K562 (cell line): ENCODE results near the gene ACTL10. TPM values are rescaled to one million over a fixed set of nuclear protein-coding genes. Genes with fewer than 3 reads are reported as not detected.

Experiments used
- ATAC-seq: fragments of 200-7000 bp; cut with Tn5 transposase; 3 replicates; pipeline ENCODE4 v1.9.1; 2020; ENCODE audit warnings: moderate library complexity
- BruUV-seq: library from RNA; stranded (reverse); fragments of 400-500 nt; replicated peaks from 2 replicates; lab custom pipeline; 2021; lab: Mats Ljungman, UMichigan
- CTCF ChIA-PET: fragments of 300-600 bp; formaldehyde crosslinking; extraction: SDS; loops from one replicate; lab custom pipeline; 2021; ENCODE audit warnings: low intra/inter-chr PET ratio; lab: Yijun Ruan, JAX
- POLR2A ChIA-PET: fragments of 300-600, 350-650 bp; sonication (Branson Sonifier 250); formaldehyde crosslinking; extraction: SDS; loops from one replicate; lab custom pipeline; 2021; ENCODE audit warnings: antibody characterized with exemption, inconsistent platforms; lab: Yijun Ruan, JAX
- DNase-seq, 4 experiments: peaks; one replicate each; pipeline versions ENCODE4 v3.0.0 to v3.0.0-alpha.2; 2011 to 2018; ENCODE audit warnings: low spot score in 3 of 4, mixed read lengths in 3 of 4; ENCODE audit errors: extremely low read depth in 1 of 4
- FAIRE-seq: peaks from 2 replicates; lab custom pipeline; 2011; peaks lifted over from hg19 to GRCh38; lab: Jason Lieb, UNC
- H2AFZ ChIP-seq: 2 replicates; pipeline ENCODE4 v1.6.0; 2011; ENCODE audit warnings: low read depth, low read length, control low read depth, inconsistent platforms
- H3K27ac ChIP-seq: fragments of 200-600 bp; 3 replicates; pipeline ENCODE4 v1.8.0; 2011; ENCODE audit warnings: low read depth, mild to moderate bottlenecking, control low read depth, inconsistent platforms, low read length, moderate library complexity, mixed read lengths; ENCODE audit errors: extremely low read depth
- H3K27me3 ChIP-seq, 2 experiments: fragments of 300-600 bp in 1 of 2; 2 replicates in 1 of 2; 3 replicates in 1 of 2; pipeline versions ENCODE4 v1.6.0 to v1.8.0; 2011; ENCODE audit warnings: inconsistent platforms in 2 of 2, low read length in 2 of 2, mild to moderate bottlenecking in 1 of 2, mixed read lengths in 1 of 2, moderate library complexity in 1 of 2; ENCODE audit not compliant: control insufficient read depth in 2 of 2, insufficient read depth in 2 of 2
- H3K36me3 ChIP-seq: fragments of 300-600 bp; 3 replicates; pipeline ENCODE4 v1.8.0; 2011; ENCODE audit warnings: mild to moderate bottlenecking, low read length, inconsistent platforms; ENCODE audit not compliant: control insufficient read depth, insufficient read depth
- H3K4me1 ChIP-seq, 2 experiments: fragments of 200-600 bp in 1 of 2; replicated peaks in 1 of 2; 2 replicates in 1 of 2; 3 replicates in 1 of 2; pipeline versions ENCODE4 v1.5.1 to v1.8.0; 2011; ENCODE audit warnings: inconsistent platforms in 2 of 2, low read length in 2 of 2, mild to moderate bottlenecking in 1 of 2, mixed read lengths in 1 of 2, moderate library complexity in 1 of 2; ENCODE audit not compliant: control insufficient read depth in 2 of 2, insufficient read depth in 2 of 2
- H3K4me2 ChIP-seq: 2 replicates; pipeline ENCODE4 v1.6.1; 2011; ENCODE audit warnings: low read length, control low read depth, inconsistent platforms, mixed read lengths; ENCODE audit not compliant: insufficient read depth
- H3K4me3 ChIP-seq: fragments of 200-600 bp; sonication (generic), shearing (Covaris generic); 2 replicates; pipeline ENCODE4 v1.5.1; 2016; ENCODE audit warnings: control low read depth, inconsistent platforms
- H3K79me2 ChIP-seq: fragments of 200-600 bp; 3 replicates; pipeline ENCODE4 v1.8.0; 2011; ENCODE audit warnings: low read length, inconsistent platforms; ENCODE audit not compliant: control insufficient read depth, insufficient read depth
- H3K9ac ChIP-seq, 2 experiments: 2 replicates each; pipeline versions ENCODE4 v1.6.0 to v1.6.1; 2011; ENCODE audit warnings: low read depth in 2 of 2, low read length in 2 of 2, control low read depth in 1 of 2, inconsistent platforms in 1 of 2, mild to moderate bottlenecking in 1 of 2, mixed read lengths in 1 of 2; ENCODE audit not compliant: insufficient read depth in 1 of 2
- H3K9me1 ChIP-seq: one replicate; pipeline ENCODE4 v1.6.0; 2011; ENCODE audit warnings: inconsistent platforms, mild to moderate bottlenecking, low read length, moderate library complexity; ENCODE audit not compliant: control insufficient read depth, insufficient read depth
- H3K9me3 ChIP-seq: replicated peaks from 2 replicates; pipeline ENCODE4 v1.5.1; 2011; ENCODE audit warnings: low read depth, low read length, inconsistent platforms; ENCODE audit not compliant: control insufficient read depth, insufficient read depth
- H4K20me1 ChIP-seq: replicated peaks from 2 replicates; pipeline ENCODE4 v1.6.1; 2011; ENCODE audit warnings: low read length, inconsistent platforms, mixed read lengths; ENCODE audit not compliant: control insufficient read depth, insufficient read depth
- KLF1 ChIP-seq: fragments of 450-650 bp; IDR thresholded peaks from 2 replicates; pipeline ENCODE4 v1.6.1; 2016; ENCODE audit warnings: missing genetic modification characterization, missing compliant biosample characterization
- PTRF ChIP-seq: fragments of 450-650 bp; IDR thresholded peaks from 2 replicates; pipeline ENCODE4 v1.6.1; 2016; ENCODE audit warnings: mild to moderate bottlenecking, missing genetic modification characterization, missing compliant biosample characterization
- RAD51 ChIP-seq: fragments of 450-650 bp; IDR thresholded peaks from 2 replicates; pipeline ENCODE4 v1.7.1; 2016; ENCODE audit warnings: low read depth, mild to moderate bottlenecking, borderline replicate concordance
- WGBS: fragments of 100-300 bp; shearing (Covaris generic); methylation state at CpG from one replicate; pipeline ENCODE4 v1.1.6; 2016; ENCODE audit warnings: low coverage, mixed read lengths; ENCODE audit not compliant: insufficient coverage; ENCODE audit errors: missing lambda C conversion rate; 5-methylcytosine and 5-hydroxymethylcytosine counted together
- in situ Hi-C: fragments of 300-500 bp; cut with MboI; formaldehyde crosslinking; loops from 4 replicates; pipeline ENCODE4 v1.15.0; 2018; ENCODE audit warnings: inconsistent platforms, mixed read lengths
- intact Hi-C: fragments of 100-400 bp; cut with micrococcal nuclease; formaldehyde crosslinking; loops from 2 replicates; pipeline ENCODE4 v1.14.2; 2022
- polyA plus RNA-seq, 8 experiments: library from polyadenylated mRNA; depleted of rRNA in 4 of 8; stranded (reverse) in 5 of 8; unstranded in 3 of 8; fragments of >200 nt; fragmentation: Nextera tagmentation in 2 of 8; fragmentation: Illumina TruSeq in 1 of 8; extraction: Ambion mirVana in 2 of 8; extraction: Trizol in 1 of 8; gene quantifications; 2 replicates each; pipeline versions ENCODE4 v1.2.1 to v1.2.3, GENCODE V29; 2011 to 2014; ENCODE audit warnings: inconsistent platforms in 1 of 8, missing spikeins in 1 of 8
- total RNA-seq, 7 experiments: library from RNA; depleted of rRNA in 6 of 7; stranded (reverse); fragments of >200 nt in 6 of 7; fragmentation: Illumina TruSeq in 2 of 7; extraction: Trizol in 2 of 7; gene quantifications; 2 replicates each; pipeline versions ENCODE4 v1.2.1 to v1.2.3, GENCODE V29; 2011 to 2021; ENCODE audit warnings: low replicate concordance in 1 of 7
- TF ChIP-seq, protein P1 (sequence below), 3 experiments: fragments of 200-800 bp in 1 of 3; fragments of 250-450 bp in 1 of 3; fragments of 450-650 bp in 1 of 3; sonication (Bioruptor Pico) in 1 of 3; sonication (Bioruptor generic) in 1 of 3; formaldehyde crosslinking in 1 of 3; IDR thresholded peaks; 2 replicates each; pipeline versions ENCODE4 v1.6.1 to v1.8.0; 2016 to 2022; ENCODE audit warnings: mild to moderate bottlenecking in 2 of 3, missing genetic modification characterization in 2 of 3, missing compliant biosample characterization in 1 of 3, moderate library complexity in 1 of 3
- TF ChIP-seq, protein P2 (sequence below), 2 experiments: fragments of 450-650 bp in 1 of 2; sonication (generic) in 1 of 2; formaldehyde crosslinking in 1 of 2; IDR thresholded peaks; 2 replicates each; pipeline versions ENCODE4 v1.7.1 to v1.9.0; 2016 to 2022; ENCODE audit warnings: inconsistent platforms in 1 of 2, mild to moderate bottlenecking in 1 of 2, missing genetic modification reagents in 1 of 2

ACTL10 gene
- total and polyA plus RNA-seq, 9 of the 15 experiments (the other 6 are each of a cell fraction or from before 2014, with no cell fraction given), result 0.07 to 0.14 TPM; not detected in 7

DNA sequence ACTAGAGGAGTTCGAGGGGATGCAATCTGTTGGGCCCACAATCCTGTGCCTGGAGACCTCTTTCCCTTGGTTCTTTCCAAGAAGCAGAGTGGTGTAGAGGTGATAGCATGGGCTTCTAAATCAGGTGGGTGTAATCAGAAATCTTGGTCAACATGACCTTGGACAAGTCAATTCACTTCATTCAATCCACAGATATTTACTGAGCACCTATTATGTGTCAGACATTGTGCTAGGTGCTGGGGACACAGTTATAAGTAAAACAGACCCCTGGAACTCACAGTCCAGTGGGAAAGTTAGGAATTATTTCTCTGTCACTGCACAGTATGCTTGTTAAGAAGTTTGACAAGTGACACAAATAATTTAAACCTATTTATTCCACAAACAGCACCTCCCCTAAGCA is 22.8 kb downstream of the ACTL10 start:
- in situ Hi-C loops, result no loop called here
- ChIA-PET CTCF (no interaction called here), POLR2A (interaction anchor here (1.0 to 1.3 kb wide), 3 partner anchors 10 to 70 kb away, joined by 3 to 5 read pairs (median 3); no protein-coding TSS in a partner anchor)
- FAIRE-seq (no peak), DNase-seq (no peak), ATAC-seq (no peak)
- WGBS, result 19% methylated on average over 1 of the region's 1 CpG
- Histone ChIP-seq H3K4me2 (peak overlapping the region; percentile 56; the same call in 1 of the 2 replicates), H3K79me2 (peaks cover 12% of the 10 kb centered on the region), H2AFZ (no peak overlapping the region), H3K9me1 (no peaks in the 10 kb centered on the region), H3K9me3 (no peaks in the 10 kb centered on the region), H3K27ac (peak overlapping the region; percentile 51), H3K4me3 (no peak overlapping the region), H3K4me1 (peaks cover 40 to 56% of the 10 kb centered on the region in 2 experiments), H4K20me1 (peaks cover 10% of the 10 kb centered on the region; the same call in 1 of the 2 replicates), H3K36me3 (no peaks in the 10 kb centered on the region), H3K9ac (no peak overlapping the region), H3K27me3 (no peaks in the 10 kb centered on the region)
- BruUV-seq, result no TSS peak
- TF ChIP-seq RAD51 (0 out of 2 replicates have a peak, but pooled peaks have one; percentile 6), PTRF (tag) (no peak), KLF1 (tag) (no peak)
- TF ChIP-seq, protein P1, sequence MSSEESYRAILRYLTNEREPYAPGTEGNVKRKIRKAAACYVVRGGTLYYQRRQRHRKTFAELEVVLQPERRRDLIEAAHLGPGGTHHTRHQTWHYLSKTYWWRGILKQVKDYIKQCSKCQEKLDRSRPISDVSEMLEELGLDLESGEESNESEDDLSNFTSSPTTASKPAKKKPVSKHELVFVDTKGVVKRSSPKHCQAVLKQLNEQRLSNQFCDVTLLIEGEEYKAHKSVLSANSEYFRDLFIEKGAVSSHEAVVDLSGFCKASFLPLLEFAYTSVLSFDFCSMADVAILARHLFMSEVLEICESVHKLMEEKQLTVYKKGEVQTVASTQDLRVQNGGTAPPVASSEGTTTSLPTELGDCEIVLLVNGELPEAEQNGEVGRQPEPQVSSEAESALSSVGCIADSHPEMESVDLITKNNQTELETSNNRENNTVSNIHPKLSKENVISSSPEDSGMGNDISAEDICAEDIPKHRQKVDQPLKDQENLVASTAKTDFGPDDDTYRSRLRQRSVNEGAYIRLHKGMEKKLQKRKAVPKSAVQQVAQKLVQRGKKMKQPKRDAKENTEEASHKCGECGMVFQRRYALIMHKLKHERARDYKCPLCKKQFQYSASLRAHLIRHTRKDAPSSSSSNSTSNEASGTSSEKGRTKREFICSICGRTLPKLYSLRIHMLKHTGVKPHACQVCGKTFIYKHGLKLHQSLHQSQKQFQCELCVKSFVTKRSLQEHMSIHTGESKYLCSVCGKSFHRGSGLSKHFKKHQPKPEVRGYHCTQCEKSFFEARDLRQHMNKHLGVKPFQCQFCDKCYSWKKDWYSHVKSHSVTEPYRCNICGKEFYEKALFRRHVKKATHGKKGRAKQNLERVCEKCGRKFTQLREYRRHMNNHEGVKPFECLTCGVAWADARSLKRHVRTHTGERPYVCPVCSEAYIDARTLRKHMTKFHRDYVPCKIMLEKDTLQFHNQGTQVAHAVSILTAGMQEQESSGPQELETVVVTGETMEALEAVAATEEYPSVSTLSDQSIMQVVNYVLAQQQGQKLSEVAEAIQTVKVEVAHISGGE (CRISPR knock-in tag; IDR thresholded peaks at IDR 0.05), result peak in 1 of 3 experiments; percentile 11; a peak in 1 of 6 replicates
- TF ChIP-seq, protein P2, sequence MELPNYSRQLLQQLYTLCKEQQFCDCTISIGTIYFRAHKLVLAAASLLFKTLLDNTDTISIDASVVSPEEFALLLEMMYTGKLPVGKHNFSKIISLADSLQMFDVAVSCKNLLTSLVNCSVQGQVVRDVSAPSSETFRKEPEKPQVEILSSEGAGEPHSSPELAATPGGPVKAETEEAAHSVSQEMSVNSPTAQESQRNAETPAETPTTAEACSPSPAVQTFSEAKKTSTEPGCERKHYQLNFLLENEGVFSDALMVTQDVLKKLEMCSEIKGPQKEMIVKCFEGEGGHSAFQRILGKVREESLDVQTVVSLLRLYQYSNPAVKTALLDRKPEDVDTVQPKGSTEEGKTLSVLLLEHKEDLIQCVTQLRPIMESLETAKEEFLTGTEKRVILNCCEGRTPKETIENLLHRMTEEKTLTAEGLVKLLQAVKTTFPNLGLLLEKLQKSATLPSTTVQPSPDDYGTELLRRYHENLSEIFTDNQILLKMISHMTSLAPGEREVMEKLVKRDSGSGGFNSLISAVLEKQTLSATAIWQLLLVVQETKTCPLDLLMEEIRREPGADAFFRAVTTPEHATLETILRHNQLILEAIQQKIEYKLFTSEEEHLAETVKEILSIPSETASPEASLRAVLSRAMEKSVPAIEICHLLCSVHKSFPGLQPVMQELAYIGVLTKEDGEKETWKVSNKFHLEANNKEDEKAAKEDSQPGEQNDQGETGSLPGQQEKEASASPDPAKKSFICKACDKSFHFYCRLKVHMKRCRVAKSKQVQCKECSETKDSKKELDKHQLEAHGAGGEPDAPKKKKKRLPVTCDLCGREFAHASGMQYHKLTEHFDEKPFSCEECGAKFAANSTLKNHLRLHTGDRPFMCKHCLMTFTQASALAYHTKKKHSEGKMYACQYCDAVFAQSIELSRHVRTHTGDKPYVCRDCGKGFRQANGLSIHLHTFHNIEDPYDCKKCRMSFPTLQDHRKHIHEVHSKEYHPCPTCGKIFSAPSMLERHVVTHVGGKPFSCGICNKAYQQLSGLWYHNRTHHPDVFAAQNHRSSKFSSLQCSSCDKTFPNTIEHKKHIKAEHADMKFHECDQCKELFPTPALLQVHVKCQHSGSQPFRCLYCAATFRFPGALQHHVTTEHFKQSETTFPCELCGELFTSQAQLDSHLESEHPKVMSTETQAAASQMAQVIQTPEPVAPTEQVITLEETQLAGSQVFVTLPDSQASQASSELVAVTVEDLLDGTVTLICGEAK (IDR thresholded peaks at IDR 0.05), result peak; percentile 8; the same call in 1 of the 2 replicates
- TF ChIP-seq, protein P2 (CRISPR knock-in tag; IDR thresholded peaks at IDR 0.05), result no peak
- intact Hi-C loops, result loop anchor here (5.0 kb wide), 2 partner anchors 43 to 123 kb away; partner anchors contain the start of genes CHMP4B and ZNF341
